Progenitor cell of endocrine pancreas (in vitro differentiated cells): ENCODE results near the gene NR6A1. TPM values are rescaled to one million over a fixed set of nuclear protein-coding genes. Genes with fewer than 3 reads are reported as not detected.

Experiments
- DNase-seq: peaks from one replicate; pipeline ENCODE4 v3.0.0; 2021; ENCODE audit warnings: low spot score; ENCODE audit not compliant: unreplicated experiment
- H3K27ac Mint-ChIP-seq: 2 replicates; pipeline ENCODE4 v1.8.0; 2021; ENCODE audit warnings: mild to moderate bottlenecking, moderate library complexity, mixed read lengths
- H3K27me3 Mint-ChIP-seq: 2 replicates; pipeline ENCODE4 v1.8.0; 2021; ENCODE audit warnings: mixed read lengths
- H3K36me3 Mint-ChIP-seq: 2 replicates; pipeline ENCODE4 v1.8.0; 2022; ENCODE audit warnings: mixed read lengths; ENCODE audit not compliant: insufficient read depth
- H3K4me1 Mint-ChIP-seq: 2 replicates; pipeline ENCODE4 v1.8.0; 2021; ENCODE audit warnings: low read depth, mixed read lengths
- H3K4me3 Mint-ChIP-seq: 2 replicates; pipeline ENCODE4 v1.8.0; 2021; ENCODE audit warnings: low read depth, mild to moderate bottlenecking, moderate library complexity, mixed read lengths
- H3K9me3 Mint-ChIP-seq: 2 replicates; pipeline ENCODE4 v1.8.0; 2021; ENCODE audit warnings: low read depth, mixed read lengths
- total RNA-seq: library from RNA; stranded (reverse); gene quantifications from 2 replicates; pipeline ENCODE4 v1.2.1, GENCODE V29; 2021
- TF ChIP-seq, protein P1 (sequence below): fragments of 200-600 bp; sonication (generic); IDR thresholded peaks from one replicate; pipeline ENCODE4 v1.5.0; 2021; ENCODE audit warnings: antibody characterized with exemption, mild to moderate bottlenecking; ENCODE audit not compliant: unreplicated experiment

NR6A1 gene
- total RNA-seq, 1 donor from 2014 or later = 86.4 TPM

- Mint-ChIP-seq H3K27ac (peak overlapping the region; percentile 99), H3K27me3 (no peaks in the 10 kb centered on the region), H3K4me3 (peak overlapping the region; percentile 93), H3K9me3 (no peaks in the 10 kb centered on the region), H3K36me3 (no peaks in the 10 kb centered on the region), H3K4me1 (peaks cover 34% of the 10 kb centered on the region)
- no peak for DNase-seq
- TF ChIP-seq, protein P1, sequence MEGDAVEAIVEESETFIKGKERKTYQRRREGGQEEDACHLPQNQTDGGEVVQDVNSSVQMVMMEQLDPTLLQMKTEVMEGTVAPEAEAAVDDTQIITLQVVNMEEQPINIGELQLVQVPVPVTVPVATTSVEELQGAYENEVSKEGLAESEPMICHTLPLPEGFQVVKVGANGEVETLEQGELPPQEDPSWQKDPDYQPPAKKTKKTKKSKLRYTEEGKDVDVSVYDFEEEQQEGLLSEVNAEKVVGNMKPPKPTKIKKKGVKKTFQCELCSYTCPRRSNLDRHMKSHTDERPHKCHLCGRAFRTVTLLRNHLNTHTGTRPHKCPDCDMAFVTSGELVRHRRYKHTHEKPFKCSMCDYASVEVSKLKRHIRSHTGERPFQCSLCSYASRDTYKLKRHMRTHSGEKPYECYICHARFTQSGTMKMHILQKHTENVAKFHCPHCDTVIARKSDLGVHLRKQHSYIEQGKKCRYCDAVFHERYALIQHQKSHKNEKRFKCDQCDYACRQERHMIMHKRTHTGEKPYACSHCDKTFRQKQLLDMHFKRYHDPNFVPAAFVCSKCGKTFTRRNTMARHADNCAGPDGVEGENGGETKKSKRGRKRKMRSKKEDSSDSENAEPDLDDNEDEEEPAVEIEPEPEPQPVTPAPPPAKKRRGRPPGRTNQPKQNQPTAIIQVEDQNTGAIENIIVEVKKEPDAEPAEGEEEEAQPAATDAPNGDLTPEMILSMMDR = no peak
Measured at GRCh38 chr9:124657516-124657915, 113.6 kb downstream of the NR6A1 start.

GRCh38 chr9:124654431-124654830 is 116.7 kb downstream of the NR6A1 start:
- TF ChIP-seq, protein P1 = no peak
- no peak for DNase-seq
- no peak overlapping the region for H3K27ac Mint-ChIP-seq
- no peaks in the 10 kb centered on the region for H3K36me3 Mint-ChIP-seq
- peaks cover 21% of the 10 kb centered on the region for H3K4me1 Mint-ChIP-seq
- no peak overlapping the region for H3K4me3 Mint-ChIP-seq
- no peaks in the 10 kb centered on the region for H3K9me3 Mint-ChIP-seq
- H3K27me3 Mint-ChIP-seq = no peaks in the 10 kb centered on the region

DNA sequence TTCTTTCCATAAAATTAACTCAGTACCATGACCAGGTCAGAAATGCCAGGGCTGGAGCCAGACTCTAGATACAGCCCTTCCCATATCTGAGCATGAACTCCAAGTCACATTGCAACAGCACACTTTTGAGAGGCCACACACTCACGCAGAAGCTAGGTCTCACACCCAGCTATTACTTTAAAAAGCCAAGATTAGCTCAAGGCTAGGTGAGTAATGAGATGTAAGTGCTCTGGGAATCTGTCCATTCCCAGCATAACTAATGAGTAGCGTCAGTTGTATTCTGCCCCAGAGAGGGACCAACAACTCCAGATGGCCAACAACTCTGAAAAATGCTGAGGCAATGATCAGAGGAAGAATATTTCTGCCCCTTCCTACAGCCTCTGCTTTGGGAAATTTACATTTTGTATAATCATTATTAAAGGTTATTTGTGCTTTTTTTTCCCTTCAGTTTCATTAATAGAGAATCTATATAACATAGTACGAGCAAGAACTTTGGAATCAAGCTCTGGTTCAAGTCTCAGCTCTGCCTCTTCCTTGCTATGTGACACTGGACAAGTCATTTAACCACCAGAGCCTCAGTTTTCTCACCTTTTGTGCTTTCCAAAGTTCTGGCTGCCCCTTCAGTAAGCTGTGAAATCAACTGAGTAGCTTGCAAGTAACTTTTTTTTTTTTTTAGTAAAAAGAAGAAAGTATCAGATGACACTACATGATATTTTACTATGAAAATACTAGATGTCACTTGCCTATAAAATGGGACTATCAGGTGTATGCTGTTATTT is 118.3 kb downstream of the NR6A1 start:
- TF ChIP-seq, protein P1 = no peak
- no peaks in the 10 kb centered on the region for H3K27me3 Mint-ChIP-seq
- H3K36me3 Mint-ChIP-seq = no peaks in the 10 kb centered on the region
- no peak overlapping the region for H3K4me3 Mint-ChIP-seq
- H3K27ac Mint-ChIP-seq = peak overlapping the region; percentile 10
- DNase-seq = no peak
- H3K4me1 Mint-ChIP-seq = peaks cover 19% of the 10 kb centered on the region
- H3K9me3 Mint-ChIP-seq = no peaks in the 10 kb centered on the region

- H3K27ac Mint-ChIP-seq = no peak overlapping the region
- H3K4me3 Mint-ChIP-seq = no peak overlapping the region
- peaks cover 13% of the 10 kb centered on the region for H3K4me1 Mint-ChIP-seq
- no peaks in the 10 kb centered on the region for H3K9me3 Mint-ChIP-seq
- H3K27me3 Mint-ChIP-seq = no peaks in the 10 kb centered on the region
- TF ChIP-seq, protein P1 = no peak
- H3K36me3 Mint-ChIP-seq = no peaks in the 10 kb centered on the region
- DNase-seq = no peak
Measured at GRCh38 chr9:124652203-124652602, 118.9 kb downstream of the NR6A1 start.

DNA sequence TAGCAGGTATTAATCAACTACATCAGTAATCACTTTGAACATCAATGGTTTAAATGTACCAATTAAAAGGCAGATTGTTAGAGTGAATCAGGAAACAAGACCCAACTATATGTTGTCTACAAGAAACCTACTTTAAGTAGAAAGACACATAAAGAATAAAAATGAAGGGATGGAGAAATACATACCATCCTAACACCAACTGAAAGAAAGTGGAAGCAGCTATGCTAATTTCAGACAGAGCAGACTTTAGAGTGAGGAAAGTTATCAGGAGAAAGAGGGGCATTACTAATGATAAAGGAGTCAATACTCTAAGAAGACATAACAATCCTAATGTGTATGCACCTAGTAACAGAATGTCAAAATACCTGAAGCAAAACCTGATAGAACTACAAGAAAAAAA is 125.8 kb downstream of the NR6A1 start:
- H3K27me3 Mint-ChIP-seq = no peaks in the 10 kb centered on the region
- peaks cover 9% of the 10 kb centered on the region for H3K9me3 Mint-ChIP-seq
- DNase-seq = no peak

More for the DNA sequence above, 125.8 kb downstream of the NR6A1 start:
- Mint-ChIP-seq H3K4me3 (no peak overlapping the region), H3K4me1 (peaks cover 5% of the 10 kb centered on the region), H3K36me3 (peaks cover 1% of the 10 kb centered on the region), H3K27ac (no peak overlapping the region)
- TF ChIP-seq, protein P1 = no peak
